ENCODE data around the gene COG5.

DNA sequence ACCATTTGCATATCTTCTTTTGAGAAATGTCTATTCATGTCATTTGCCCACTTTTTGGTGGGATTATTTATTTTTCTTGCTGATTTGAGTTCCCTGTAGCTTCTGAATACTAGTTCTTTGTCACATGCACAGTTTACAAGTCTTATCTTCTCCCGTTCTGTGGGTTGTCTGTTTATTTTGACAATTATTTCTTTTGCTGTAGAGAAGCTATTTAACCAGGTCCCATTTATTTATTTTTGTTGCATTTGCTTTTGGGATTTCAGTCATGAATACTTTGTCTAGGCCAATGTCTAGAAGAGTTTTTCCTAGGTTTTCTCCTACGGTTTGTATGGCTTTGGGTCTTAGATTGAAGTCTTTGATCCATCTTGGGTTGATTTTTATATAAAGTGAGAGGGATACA, 60.9 kb downstream of the COG5 start:
- no peak for TF ChIP-seq ZFP30 (CRISPR knock-in tag; IDR thresholded peaks at IDR 0.05)
- TF ChIP-seq, protein P1, sequence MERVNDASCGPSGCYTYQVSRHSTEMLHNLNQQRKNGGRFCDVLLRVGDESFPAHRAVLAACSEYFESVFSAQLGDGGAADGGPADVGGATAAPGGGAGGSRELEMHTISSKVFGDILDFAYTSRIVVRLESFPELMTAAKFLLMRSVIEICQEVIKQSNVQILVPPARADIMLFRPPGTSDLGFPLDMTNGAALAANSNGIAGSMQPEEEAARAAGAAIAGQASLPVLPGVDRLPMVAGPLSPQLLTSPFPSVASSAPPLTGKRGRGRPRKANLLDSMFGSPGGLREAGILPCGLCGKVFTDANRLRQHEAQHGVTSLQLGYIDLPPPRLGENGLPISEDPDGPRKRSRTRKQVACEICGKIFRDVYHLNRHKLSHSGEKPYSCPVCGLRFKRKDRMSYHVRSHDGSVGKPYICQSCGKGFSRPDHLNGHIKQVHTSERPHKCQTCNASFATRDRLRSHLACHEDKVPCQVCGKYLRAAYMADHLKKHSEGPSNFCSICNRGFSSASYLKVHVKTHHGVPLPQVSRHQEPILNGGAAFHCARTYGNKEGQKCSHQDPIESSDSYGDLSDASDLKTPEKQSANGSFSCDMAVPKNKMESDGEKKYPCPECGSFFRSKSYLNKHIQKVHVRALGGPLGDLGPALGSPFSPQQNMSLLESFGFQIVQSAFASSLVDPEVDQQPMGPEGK (CRISPR knock-in tag; IDR thresholded peaks at IDR 0.05; ENCODE audit: borderline replicate concordance): no peak
- no peak for TF ChIP-seq ARNTL (CRISPR knock-in tag; IDR thresholded peaks at IDR 0.05; ENCODE audit: borderline replicate concordance, low read depth)
- TF ChIP-seq, protein P2, sequence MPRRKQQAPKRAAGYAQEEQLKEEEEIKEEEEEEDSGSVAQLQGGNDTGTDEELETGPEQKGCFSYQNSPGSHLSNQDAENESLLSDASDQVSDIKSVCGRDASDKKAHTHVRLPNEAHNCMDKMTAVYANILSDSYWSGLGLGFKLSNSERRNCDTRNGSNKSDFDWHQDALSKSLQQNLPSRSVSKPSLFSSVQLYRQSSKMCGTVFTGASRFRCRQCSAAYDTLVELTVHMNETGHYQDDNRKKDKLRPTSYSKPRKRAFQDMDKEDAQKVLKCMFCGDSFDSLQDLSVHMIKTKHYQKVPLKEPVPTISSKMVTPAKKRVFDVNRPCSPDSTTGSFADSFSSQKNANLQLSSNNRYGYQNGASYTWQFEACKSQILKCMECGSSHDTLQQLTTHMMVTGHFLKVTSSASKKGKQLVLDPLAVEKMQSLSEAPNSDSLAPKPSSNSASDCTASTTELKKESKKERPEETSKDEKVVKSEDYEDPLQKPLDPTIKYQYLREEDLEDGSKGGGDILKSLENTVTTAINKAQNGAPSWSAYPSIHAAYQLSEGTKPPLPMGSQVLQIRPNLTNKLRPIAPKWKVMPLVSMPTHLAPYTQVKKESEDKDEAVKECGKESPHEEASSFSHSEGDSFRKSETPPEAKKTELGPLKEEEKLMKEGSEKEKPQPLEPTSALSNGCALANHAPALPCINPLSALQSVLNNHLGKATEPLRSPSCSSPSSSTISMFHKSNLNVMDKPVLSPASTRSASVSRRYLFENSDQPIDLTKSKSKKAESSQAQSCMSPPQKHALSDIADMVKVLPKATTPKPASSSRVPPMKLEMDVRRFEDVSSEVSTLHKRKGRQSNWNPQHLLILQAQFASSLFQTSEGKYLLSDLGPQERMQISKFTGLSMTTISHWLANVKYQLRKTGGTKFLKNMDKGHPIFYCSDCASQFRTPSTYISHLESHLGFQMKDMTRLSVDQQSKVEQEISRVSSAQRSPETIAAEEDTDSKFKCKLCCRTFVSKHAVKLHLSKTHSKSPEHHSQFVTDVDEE (CRISPR knock-in tag; IDR thresholded peaks at IDR 0.05): no peak
